Nephron progenitor cell (in vitro differentiated cells): Measurements from ENCODE around the gene NR1D2.

Experiments
- DNase-seq: peaks from one replicate; pipeline ENCODE4 v3.0.0; 2021
- H3K27ac Mint-ChIP-seq: 2 replicates; pipeline ENCODE4 v1.8.0; 2021; ENCODE audit warnings: mild to moderate bottlenecking, moderate library complexity, mixed read lengths
- H3K27me3 Mint-ChIP-seq: 2 replicates; pipeline ENCODE4 v1.8.0; 2021; ENCODE audit warnings: mild to moderate bottlenecking, low read depth, mixed read lengths; ENCODE audit not compliant: poor library complexity
- H3K36me3 Mint-ChIP-seq: 2 replicates; pipeline ENCODE4 v1.8.0; 2021; ENCODE audit warnings: low read depth, mixed read lengths
- H3K4me1 Mint-ChIP-seq: 2 replicates; pipeline ENCODE4 v1.8.0; 2021; ENCODE audit warnings: mixed read lengths
- H3K4me3 Mint-ChIP-seq: 2 replicates; pipeline ENCODE4 v1.8.0; 2021; ENCODE audit warnings: mild to moderate bottlenecking, moderate library complexity, mixed read lengths
- H3K9me3 Mint-ChIP-seq: 2 replicates; pipeline ENCODE4 v1.8.0; 2021; ENCODE audit warnings: mild to moderate bottlenecking, moderate library complexity, mixed read lengths
- CTCF ChIP-seq: fragments of 200-600 bp; sonication (generic); IDR thresholded peaks from 2 replicates; pipeline ENCODE4 v1.5.0; 2021; ENCODE audit warnings: antibody characterized with exemption

The NR1D2 gene

GRCh38 chr3:23996095-23996524, 51.0 kb downstream of the NR1D2 start:
- Mint-ChIP-seq H3K4me1 (peaks cover 21% of the 10 kb centered on the region), H3K36me3 (no peaks in the 10 kb centered on the region), H3K4me3 (no peak overlapping the region), H3K27me3 (peaks cover 5% of the 10 kb centered on the region), H3K9me3 (no peaks in the 10 kb centered on the region), H3K27ac (no peak overlapping the region)
- TF ChIP-seq CTCF = no peak
- DNase-seq = no peak

- Mint-ChIP-seq H3K4me3 (no peak overlapping the region), H3K36me3 (no peaks in the 10 kb centered on the region), H3K27ac (no peak overlapping the region), H3K9me3 (no peaks in the 10 kb centered on the region), H3K27me3 (peaks cover 19% of the 10 kb centered on the region), H3K4me1 (peaks cover 4% of the 10 kb centered on the region)
- peak; percentile 97 for TF ChIP-seq CTCF
- peak; percentile 83 for DNase-seq
Observed at GRCh38 chr3:23999012-23999641, 54.0 kb downstream of the NR1D2 start.

GRCh38 chr3:24002129-24002528, 57.0 kb downstream of the NR1D2 start:
- Mint-ChIP-seq H3K4me1 (peaks cover 4% of the 10 kb centered on the region), H3K27ac (no peak overlapping the region), H3K36me3 (no peaks in the 10 kb centered on the region), H3K4me3 (no peak overlapping the region), H3K9me3 (no peaks in the 10 kb centered on the region), H3K27me3 (peaks cover 16% of the 10 kb centered on the region)
- TF ChIP-seq CTCF = no peak
- no peak for DNase-seq

GRCh38 chr3:24003466-24003865, 58.4 kb downstream of the NR1D2 start:
- peaks cover 4% of the 10 kb centered on the region for H3K4me1 Mint-ChIP-seq
- H3K27me3 Mint-ChIP-seq = peaks cover 16% of the 10 kb centered on the region
- H3K9me3 Mint-ChIP-seq = no peaks in the 10 kb centered on the region
- no peak overlapping the region for H3K4me3 Mint-ChIP-seq
- no peak overlapping the region for H3K27ac Mint-ChIP-seq
- no peak for DNase-seq
- TF ChIP-seq CTCF = no peak
- no peaks in the 10 kb centered on the region for H3K36me3 Mint-ChIP-seq

GRCh38 chr3:24004171-24004938, 59.3 kb downstream of the NR1D2 start:
- H3K27ac Mint-ChIP-seq = no peak overlapping the region
- H3K27me3 Mint-ChIP-seq = peaks cover 16% of the 10 kb centered on the region
- TF ChIP-seq CTCF = no peak
- no peaks in the 10 kb centered on the region for H3K36me3 Mint-ChIP-seq
- DNase-seq = no peak
- no peaks in the 10 kb centered on the region for H3K9me3 Mint-ChIP-seq
- H3K4me3 Mint-ChIP-seq = no peak overlapping the region
- H3K4me1 Mint-ChIP-seq = no peaks in the 10 kb centered on the region
